Liver (tissue), 9 donors: ENCODE results near the gene PLEKHA6. TPM values are rescaled to one million over a fixed set of nuclear protein-coding genes. Genes with fewer than 3 reads are reported as not detected.

Source experiments
- DNase-seq: peaks from one replicate; pipeline ENCODE4 v3.0.0-alpha.2; 2017; ENCODE audit warnings: low spot score
- H3K27ac ChIP-seq, 2 donors: one replicate each; pipeline ENCODE4 v1.7.0; 2013; ENCODE audit warnings: inconsistent platforms in 2 of 2, low read length in 2 of 2, control low read depth in 1 of 2, low read depth in 1 of 2, mild to moderate bottlenecking in 1 of 2
- H3K27me3 ChIP-seq, 4 donors: one replicate each; pipeline versions ENCODE4 v1.6.1 to v1.7.0; 2013; ENCODE audit warnings: low read length in 3 of 4, inconsistent platforms in 1 of 4, mild to moderate bottlenecking in 1 of 4, moderate library complexity in 1 of 4; ENCODE audit not compliant: control insufficient read depth in 4 of 4, insufficient read depth in 4 of 4
- H3K36me3 ChIP-seq, 4 donors: one replicate each; pipeline versions ENCODE4 v1.6.1 to v1.7.0; 2013; ENCODE audit warnings: low read length in 3 of 4, mild to moderate bottlenecking in 3 of 4, low read depth in 1 of 4, moderate library complexity in 1 of 4; ENCODE audit not compliant: control insufficient read depth in 4 of 4, insufficient read depth in 3 of 4
- H3K4me1 ChIP-seq, 4 donors: one replicate each; pipeline versions ENCODE4 v1.6.1 to v1.7.0; 2013; ENCODE audit warnings: low read length in 3 of 4, mild to moderate bottlenecking in 3 of 4, moderate library complexity in 1 of 4; ENCODE audit not compliant: control insufficient read depth in 4 of 4, insufficient read depth in 4 of 4
- H3K4me3 ChIP-seq, 3 donors: one replicate each; pipeline versions ENCODE4 v1.6.1 to v1.7.0; 2013; ENCODE audit warnings: low read length in 3 of 3, control low read depth in 1 of 3, low read depth in 1 of 3, mild to moderate bottlenecking in 1 of 3
- H3K9ac ChIP-seq, 2 donors: one replicate each; pipeline ENCODE4 v1.7.0; 2013; ENCODE audit warnings: low read length in 2 of 2, mild to moderate bottlenecking in 2 of 2, moderate library complexity in 2 of 2, control low read depth in 1 of 2, low read depth in 1 of 2
- H3K9me3 ChIP-seq, 4 donors: one replicate each; pipeline versions ENCODE4 v1.6.1 to v1.7.0; 2013; ENCODE audit warnings: low read length in 3 of 4; ENCODE audit not compliant: control insufficient read depth in 4 of 4
- EGR1 ChIP-seq, 2 donors: IDR thresholded peaks; 2 replicates each; pipeline ENCODE4 v1.6.1; 2016 to 2018; ENCODE audit warnings: antibody characterized with exemption in 2 of 2, low read depth in 2 of 2
- FOXA1 ChIP-seq: IDR thresholded peaks from 2 replicates; pipeline ENCODE4 v1.6.1; 2016; ENCODE audit warnings: antibody characterized with exemption
- FOXA2 ChIP-seq: IDR thresholded peaks from 2 replicates; pipeline ENCODE4 v1.6.1; 2016; ENCODE audit warnings: antibody characterized with exemption
- GABPA ChIP-seq, 2 donors: IDR thresholded peaks in 1 of 2; conservative IDR thresholded peaks in 1 of 2; 2 replicates each; pipeline ENCODE4 v1.6.1; 2016; ENCODE audit warnings: antibody characterized with exemption in 2 of 2, mild to moderate bottlenecking in 1 of 2, moderate library complexity in 1 of 2
- HNF4A ChIP-seq, 2 donors: conservative IDR thresholded peaks; 2 replicates each; pipeline ENCODE4 v1.6.1; 2016; ENCODE audit warnings: antibody characterized with exemption in 2 of 2, mild to moderate bottlenecking in 2 of 2
- HNF4G ChIP-seq: IDR thresholded peaks from 2 replicates; pipeline ENCODE4 v1.6.1; 2016; ENCODE audit warnings: antibody characterized with exemption
- JUND ChIP-seq, 2 donors: IDR thresholded peaks; 2 replicates each; pipeline ENCODE4 v1.6.1; 2016; ENCODE audit warnings: antibody characterized with exemption in 2 of 2
- NR2F2 ChIP-seq: IDR thresholded peaks from 2 replicates; pipeline ENCODE4 v1.6.1; 2016; ENCODE audit warnings: antibody characterized with exemption
- RAD21 ChIP-seq, 2 donors: IDR thresholded peaks; 2 replicates each; pipeline ENCODE4 v1.6.1; 2016; ENCODE audit warnings: antibody characterized with exemption in 2 of 2, mild to moderate bottlenecking in 2 of 2
- SP1 ChIP-seq: IDR thresholded peaks from 2 replicates; pipeline ENCODE4 v1.6.1; 2018; ENCODE audit warnings: antibody characterized with exemption, mild to moderate bottlenecking
- WGBS: extraction: QIAGEN DNeasy Blood & Tissue Kit; methylation state at CpG from one replicate; pipeline ENCODE4 v1.1.7; 2013; 5-methylcytosine and 5-hydroxymethylcytosine counted together
- polyA plus RNA-seq, 2 donors: library from polyadenylated mRNA; stranded (reverse) in 1 of 2; unstranded in 1 of 2; fragments of 200-250 nt in 1 of 2; fragments of >200 nt in 1 of 2; fragmentation: Nextera tagmentation in 1 of 2; extraction: Ambion mirVana in 1 of 2; gene quantifications; one replicate each; pipeline versions ENCODE4 v1.2.1 to v1.2.3, GENCODE V29; 2013 to 2015
- total RNA-seq, 2 donors: library from RNA; depleted of rRNA; stranded (reverse); fragments of >200 nt; gene quantifications; one replicate each; pipeline ENCODE4 v1.2.3, GENCODE V29; 2014
- TF ChIP-seq, protein P1 (sequence below): IDR thresholded peaks from 2 replicates; pipeline ENCODE4 v1.6.1; 2016; ENCODE audit warnings: antibody characterized with exemption
- TF ChIP-seq, protein P2 (sequence below): IDR thresholded peaks from 2 replicates; pipeline ENCODE4 v1.6.1; 2016; ENCODE audit warnings: antibody characterized with exemption
- TF ChIP-seq, protein P3 (sequence below): IDR thresholded peaks from 2 replicates; pipeline ENCODE4 v1.6.1; 2016; ENCODE audit warnings: antibody characterized with exemption
- TF ChIP-seq, protein P4 (sequence below): fragments of 150-350 bp; IDR thresholded peaks from 2 replicates; pipeline ENCODE4 v1.5.1; 2017; ENCODE audit warnings: improper control_type of control experiment, low read depth, low read length; ENCODE audit not compliant: missing input control
- TF ChIP-seq, protein P5 (sequence below): IDR thresholded peaks from 2 replicates; pipeline ENCODE4 v1.6.1; 2016; ENCODE audit warnings: antibody characterized with exemption, mild to moderate bottlenecking
- donor health status: healthy.
- donor health status: healthy.
- donor health status: healthy.
- donor health status: healthy.
- donor health status: healthy.

PLEKHA6 gene
- total and polyA plus RNA-seq, 4 donors: 5.3 to 12.8 (median 7.6) TPM

DNA sequence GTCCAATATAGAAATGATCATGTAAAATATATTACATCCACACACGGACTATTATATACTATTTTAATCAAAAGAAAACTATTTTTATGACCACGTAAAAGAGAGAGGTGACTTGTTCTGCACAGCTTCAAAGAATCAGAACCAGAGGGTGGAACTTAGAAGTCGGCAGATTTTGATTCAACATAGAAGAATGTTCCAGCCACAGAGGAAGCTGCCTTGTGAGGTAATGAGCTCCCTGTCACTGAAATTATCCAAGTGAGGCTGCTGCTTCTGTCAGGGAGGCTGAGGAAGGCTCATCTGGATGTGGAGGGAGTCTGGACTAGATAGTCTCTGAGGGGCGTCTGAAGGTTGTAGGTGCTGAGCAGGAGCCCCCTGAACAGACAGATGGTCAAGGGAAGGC is 2.7 kb downstream of the PLEKHA6 start:
- Histone ChIP-seq H3K27ac (no peak overlapping the region), H3K4me1 (no peaks in the 10 kb centered on the region), H3K9ac (no peak overlapping the region), H3K36me3 (no peaks in the 10 kb centered on the region), H3K27me3 (no peaks in the 10 kb centered on the region), H3K4me3 (no peak overlapping the region), H3K9me3 (no peaks in the 10 kb centered on the region)
- TF ChIP-seq EGR1 (IDR thresholded peaks at IDR 0.05; ENCODE audit: low read depth in 2 of 2) (no peak), FOXA2 (no peak), RAD21 (IDR thresholded peaks at IDR 0.05) (no peak), SP1 (no peak), HNF4A (conservative IDR thresholded peaks at IDR 0.05) (no peak), HNF4G (no peak), FOXA1 (no peak)
- TF ChIP-seq, protein P1, sequence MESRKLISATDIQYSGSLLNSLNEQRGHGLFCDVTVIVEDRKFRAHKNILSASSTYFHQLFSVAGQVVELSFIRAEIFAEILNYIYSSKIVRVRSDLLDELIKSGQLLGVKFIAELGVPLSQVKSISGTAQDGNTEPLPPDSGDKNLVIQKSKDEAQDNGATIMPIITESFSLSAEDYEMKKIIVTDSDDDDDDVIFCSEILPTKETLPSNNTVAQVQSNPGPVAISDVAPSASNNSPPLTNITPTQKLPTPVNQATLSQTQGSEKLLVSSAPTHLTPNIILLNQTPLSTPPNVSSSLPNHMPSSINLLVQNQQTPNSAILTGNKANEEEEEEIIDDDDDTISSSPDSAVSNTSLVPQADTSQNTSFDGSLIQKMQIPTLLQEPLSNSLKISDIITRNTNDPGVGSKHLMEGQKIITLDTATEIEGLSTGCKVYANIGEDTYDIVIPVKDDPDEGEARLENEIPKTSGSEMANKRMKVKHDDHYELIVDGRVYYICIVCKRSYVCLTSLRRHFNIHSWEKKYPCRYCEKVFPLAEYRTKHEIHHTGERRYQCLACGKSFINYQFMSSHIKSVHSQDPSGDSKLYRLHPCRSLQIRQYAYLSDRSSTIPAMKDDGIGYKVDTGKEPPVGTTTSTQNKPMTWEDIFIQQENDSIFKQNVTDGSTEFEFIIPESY: no peak
- WGBS: 89% methylated on average over 4 of the region's 4 CpGs
- no peak for DNase-seq

DNA sequence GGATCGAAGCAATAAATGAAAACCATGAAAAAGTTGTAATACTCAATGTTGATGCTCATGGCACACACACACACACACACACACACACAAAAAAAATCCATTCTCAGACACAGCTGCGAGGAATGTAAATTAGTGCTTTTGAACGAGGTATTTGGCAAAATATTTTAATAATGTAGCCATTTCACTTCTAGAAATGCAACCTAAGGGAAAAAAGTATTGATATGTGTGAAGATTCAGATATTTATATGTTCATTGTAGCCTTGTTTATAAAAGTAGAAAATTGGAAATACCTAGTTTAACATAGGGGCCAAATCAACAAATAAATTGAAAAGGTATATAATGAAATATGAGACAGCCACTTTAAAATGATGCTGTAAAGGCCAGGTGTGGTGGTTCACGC is 3.8 kb downstream of the PLEKHA6 start:
- H3K9me3 ChIP-seq: no peaks in the 10 kb centered on the region
- no peaks in the 10 kb centered on the region for H3K4me1 ChIP-seq
- H3K27ac ChIP-seq: no peak overlapping the region
- no peaks in the 10 kb centered on the region for H3K36me3 ChIP-seq
- no peak for DNase-seq
- no peaks in the 10 kb centered on the region for H3K27me3 ChIP-seq
- H3K9ac ChIP-seq: no peak overlapping the region
- H3K4me3 ChIP-seq: no peak overlapping the region
- 93% methylated on average over 4 of the region's 4 CpGs for WGBS
- TF ChIP-seq, protein P1: no peak
- TF ChIP-seq NR2F2 (no peak), SP1 (no peak), RAD21 (IDR thresholded peaks at IDR 0.05) (no peak)
- TF ChIP-seq, protein P2, sequence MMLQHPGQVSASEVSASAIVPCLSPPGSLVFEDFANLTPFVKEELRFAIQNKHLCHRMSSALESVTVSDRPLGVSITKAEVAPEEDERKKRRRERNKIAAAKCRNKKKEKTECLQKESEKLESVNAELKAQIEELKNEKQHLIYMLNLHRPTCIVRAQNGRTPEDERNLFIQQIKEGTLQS: no peak
- TF ChIP-seq, protein P3, sequence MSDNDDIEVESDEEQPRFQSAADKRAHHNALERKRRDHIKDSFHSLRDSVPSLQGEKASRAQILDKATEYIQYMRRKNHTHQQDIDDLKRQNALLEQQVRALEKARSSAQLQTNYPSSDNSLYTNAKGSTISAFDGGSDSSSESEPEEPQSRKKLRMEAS: no peak

DNA sequence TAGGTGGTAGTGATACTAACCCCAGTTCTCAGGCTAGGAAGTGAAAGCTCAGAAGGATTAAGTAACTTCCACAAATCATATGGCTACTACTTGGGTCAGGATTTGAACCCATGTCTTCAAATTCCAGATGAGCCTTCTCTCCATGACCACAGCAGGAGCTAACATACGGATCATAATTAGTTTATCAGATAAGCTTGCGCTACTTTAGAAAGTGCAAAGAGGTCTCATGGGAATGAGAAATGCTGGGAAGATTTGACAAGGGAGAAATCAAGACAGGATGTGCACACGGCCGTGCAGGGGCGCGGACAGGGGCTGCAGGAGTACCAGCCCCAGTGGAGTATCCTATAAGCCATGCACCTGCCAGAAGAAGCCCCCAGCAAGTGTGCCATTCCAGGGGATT is 5.2 kb downstream of the PLEKHA6 start:
- WGBS: 79% methylated on average over 6 of the region's 6 CpGs
- no peak for DNase-seq
- TF ChIP-seq FOXA1 (no peak), EGR1 (IDR thresholded peaks at IDR 0.05; ENCODE audit: low read depth in 2 of 2) (no peak), HNF4G (no peak), SP1 (no peak), HNF4A (conservative IDR thresholded peaks at IDR 0.05) (no peak), JUND (IDR thresholded peaks at IDR 0.05) (no peak), FOXA2 (no peak), GABPA (IDR thresholded peaks at IDR 0.05 in 1 of 2, conservative IDR thresholded peaks at IDR 0.05 in 1 of 2) (no peak)
- TF ChIP-seq, protein P4, sequence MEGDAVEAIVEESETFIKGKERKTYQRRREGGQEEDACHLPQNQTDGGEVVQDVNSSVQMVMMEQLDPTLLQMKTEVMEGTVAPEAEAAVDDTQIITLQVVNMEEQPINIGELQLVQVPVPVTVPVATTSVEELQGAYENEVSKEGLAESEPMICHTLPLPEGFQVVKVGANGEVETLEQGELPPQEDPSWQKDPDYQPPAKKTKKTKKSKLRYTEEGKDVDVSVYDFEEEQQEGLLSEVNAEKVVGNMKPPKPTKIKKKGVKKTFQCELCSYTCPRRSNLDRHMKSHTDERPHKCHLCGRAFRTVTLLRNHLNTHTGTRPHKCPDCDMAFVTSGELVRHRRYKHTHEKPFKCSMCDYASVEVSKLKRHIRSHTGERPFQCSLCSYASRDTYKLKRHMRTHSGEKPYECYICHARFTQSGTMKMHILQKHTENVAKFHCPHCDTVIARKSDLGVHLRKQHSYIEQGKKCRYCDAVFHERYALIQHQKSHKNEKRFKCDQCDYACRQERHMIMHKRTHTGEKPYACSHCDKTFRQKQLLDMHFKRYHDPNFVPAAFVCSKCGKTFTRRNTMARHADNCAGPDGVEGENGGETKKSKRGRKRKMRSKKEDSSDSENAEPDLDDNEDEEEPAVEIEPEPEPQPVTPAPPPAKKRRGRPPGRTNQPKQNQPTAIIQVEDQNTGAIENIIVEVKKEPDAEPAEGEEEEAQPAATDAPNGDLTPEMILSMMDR: no peak
- TF ChIP-seq, protein P5, sequence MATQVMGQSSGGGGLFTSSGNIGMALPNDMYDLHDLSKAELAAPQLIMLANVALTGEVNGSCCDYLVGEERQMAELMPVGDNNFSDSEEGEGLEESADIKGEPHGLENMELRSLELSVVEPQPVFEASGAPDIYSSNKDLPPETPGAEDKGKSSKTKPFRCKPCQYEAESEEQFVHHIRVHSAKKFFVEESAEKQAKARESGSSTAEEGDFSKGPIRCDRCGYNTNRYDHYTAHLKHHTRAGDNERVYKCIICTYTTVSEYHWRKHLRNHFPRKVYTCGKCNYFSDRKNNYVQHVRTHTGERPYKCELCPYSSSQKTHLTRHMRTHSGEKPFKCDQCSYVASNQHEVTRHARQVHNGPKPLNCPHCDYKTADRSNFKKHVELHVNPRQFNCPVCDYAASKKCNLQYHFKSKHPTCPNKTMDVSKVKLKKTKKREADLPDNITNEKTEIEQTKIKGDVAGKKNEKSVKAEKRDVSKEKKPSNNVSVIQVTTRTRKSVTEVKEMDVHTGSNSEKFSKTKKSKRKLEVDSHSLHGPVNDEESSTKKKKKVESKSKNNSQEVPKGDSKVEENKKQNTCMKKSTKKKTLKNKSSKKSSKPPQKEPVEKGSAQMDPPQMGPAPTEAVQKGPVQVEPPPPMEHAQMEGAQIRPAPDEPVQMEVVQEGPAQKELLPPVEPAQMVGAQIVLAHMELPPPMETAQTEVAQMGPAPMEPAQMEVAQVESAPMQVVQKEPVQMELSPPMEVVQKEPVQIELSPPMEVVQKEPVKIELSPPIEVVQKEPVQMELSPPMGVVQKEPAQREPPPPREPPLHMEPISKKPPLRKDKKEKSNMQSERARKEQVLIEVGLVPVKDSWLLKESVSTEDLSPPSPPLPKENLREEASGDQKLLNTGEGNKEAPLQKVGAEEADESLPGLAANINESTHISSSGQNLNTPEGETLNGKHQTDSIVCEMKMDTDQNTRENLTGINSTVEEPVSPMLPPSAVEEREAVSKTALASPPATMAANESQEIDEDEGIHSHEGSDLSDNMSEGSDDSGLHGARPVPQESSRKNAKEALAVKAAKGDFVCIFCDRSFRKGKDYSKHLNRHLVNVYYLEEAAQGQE: no peak
- TF ChIP-seq, protein P1: no peak

More for the DNA sequence above, 5.2 kb downstream of the PLEKHA6 start:
- Histone ChIP-seq H3K27ac (no peak overlapping the region), H3K27me3 (no peaks in the 10 kb centered on the region), H3K9ac (no peak overlapping the region), H3K9me3 (no peaks in the 10 kb centered on the region), H3K4me3 (no peak overlapping the region), H3K4me1 (no peaks in the 10 kb centered on the region), H3K36me3 (no peaks in the 10 kb centered on the region)
